Glomerular endothelial cell (primary cell): Measurements from ENCODE around the gene EMC9. TPM values are rescaled to one million over a fixed set of nuclear protein-coding genes. Genes with fewer than 3 reads are reported as not detected.

ENCODE experiments used
- DNase-seq: peaks from one replicate; pipeline ENCODE4 v3.0.0-alpha.2; 2011; ENCODE audit warnings: low read depth, low spot score; ENCODE audit errors: extremely low read depth
- total RNA-seq: library from RNA; depleted of rRNA; stranded (reverse); fragments of >200 nt; gene quantifications from 2 replicates; pipeline ENCODE4 v1.2.3, GENCODE V29; 2015

EMC9 gene
- total RNA-seq, 1 donor from 2014 or later = 12.3 TPM

DNA sequence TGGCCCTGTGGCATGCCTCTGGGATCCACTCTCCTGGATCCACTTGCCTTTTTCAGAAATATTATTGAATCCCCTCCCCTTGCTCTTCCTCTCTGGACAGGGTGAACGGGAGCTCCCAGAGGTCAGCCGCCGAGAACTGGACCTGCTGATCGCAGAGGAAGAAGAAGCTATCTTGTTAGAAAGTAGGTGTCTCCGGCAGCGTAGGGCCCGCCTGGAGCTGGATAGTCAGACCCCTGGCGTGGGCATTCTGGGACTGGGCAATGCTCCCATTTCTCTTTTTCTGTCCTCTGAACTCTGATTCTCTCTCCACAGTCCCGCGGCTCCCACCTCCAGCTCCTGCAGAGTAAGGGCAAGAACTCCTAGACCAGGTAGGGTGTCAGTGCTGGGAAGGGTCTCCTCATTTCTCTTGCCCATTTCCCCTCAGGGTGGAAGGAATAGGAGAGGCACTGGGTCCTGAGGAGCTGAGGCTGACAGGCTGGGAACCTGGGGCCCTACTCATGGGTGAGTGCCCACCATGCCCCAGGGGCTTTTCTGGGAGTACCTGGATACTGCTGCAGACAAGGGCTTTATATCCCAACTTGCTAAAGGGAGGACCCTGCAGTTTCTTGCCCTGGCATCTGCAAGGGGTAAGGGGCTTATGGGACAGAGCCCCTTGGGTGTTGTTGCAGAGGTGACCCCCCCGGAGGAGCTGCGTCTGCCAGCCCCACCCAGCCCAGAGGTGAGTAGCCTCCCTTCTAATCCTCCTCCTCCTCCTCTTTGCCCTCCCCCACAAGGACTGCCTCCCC, 35.8 kb upstream of the EMC9 start:
- no peak for DNase-seq

DNA sequence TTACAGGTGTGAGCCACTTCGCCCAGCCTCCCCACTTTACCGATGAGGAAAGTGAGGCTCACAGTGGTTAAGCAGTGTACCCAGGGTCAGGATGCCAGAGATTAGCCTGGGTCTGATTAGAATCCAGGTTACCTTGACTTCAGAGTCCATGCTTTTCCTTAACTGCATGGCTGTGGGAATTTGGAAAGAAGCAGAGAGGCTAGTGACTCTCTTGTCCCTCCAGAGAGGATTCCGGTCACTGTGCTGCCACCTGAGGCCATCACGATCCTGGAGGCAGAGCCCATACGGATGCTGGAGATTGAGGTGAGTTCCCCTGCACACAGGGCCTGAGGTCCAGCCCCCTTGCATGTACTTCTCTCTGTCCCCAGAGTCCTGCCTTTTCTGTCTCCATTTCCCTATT, 35.2 kb upstream of the EMC9 start:
- DNase-seq = no peak

DNA sequence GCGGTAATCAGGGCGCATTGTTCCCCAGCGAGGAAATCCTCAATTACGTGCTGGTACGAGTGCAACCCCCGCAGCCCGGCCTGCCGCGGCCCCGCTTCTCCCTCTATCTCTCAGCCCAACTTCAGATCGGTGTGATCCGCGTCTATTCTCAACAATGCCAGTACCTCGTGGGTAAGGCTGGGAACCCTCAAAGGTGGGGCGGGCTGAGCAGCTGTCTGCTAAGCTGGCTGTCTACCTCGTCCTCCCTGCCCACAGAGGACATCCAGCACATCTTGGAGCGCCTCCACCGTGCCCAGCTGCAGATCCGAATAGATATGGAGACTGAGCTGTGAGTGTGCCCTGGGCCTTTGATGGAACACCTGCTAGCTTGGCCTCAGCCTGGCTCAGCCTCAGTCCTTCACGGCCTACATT, 31.5 kb upstream of the EMC9 start:
- no peak for DNase-seq

DNA sequence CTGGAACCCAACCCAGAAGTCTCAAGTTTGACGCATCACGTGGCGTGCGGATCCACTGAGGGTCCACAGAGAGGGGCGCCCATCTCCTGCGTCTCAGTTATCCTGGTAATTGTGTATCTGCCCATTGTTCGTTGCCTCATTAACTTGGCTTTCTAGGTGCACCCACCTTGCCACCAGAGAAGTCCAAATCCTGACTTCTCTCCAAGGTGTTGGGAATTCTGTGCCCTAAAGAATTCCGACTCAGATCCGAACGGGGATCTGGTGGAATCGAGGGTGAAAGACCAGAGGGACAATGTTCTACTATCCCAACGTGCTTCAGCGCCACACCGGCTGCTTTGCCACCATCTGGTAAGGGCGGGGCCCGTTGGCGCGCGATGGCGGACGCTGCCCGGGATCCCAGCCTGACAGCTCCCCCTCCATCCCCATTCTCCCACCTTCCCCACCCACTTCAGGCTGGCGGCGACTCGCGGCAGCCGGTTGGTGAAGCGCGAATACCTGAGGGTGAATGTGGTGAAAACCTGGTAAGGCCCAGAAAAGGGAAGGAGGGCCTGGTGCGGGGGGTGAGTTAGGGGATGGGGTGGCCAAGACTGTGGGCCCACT, 31.0 kb upstream of the EMC9 start:
- DNase-seq = no peak

DNA sequence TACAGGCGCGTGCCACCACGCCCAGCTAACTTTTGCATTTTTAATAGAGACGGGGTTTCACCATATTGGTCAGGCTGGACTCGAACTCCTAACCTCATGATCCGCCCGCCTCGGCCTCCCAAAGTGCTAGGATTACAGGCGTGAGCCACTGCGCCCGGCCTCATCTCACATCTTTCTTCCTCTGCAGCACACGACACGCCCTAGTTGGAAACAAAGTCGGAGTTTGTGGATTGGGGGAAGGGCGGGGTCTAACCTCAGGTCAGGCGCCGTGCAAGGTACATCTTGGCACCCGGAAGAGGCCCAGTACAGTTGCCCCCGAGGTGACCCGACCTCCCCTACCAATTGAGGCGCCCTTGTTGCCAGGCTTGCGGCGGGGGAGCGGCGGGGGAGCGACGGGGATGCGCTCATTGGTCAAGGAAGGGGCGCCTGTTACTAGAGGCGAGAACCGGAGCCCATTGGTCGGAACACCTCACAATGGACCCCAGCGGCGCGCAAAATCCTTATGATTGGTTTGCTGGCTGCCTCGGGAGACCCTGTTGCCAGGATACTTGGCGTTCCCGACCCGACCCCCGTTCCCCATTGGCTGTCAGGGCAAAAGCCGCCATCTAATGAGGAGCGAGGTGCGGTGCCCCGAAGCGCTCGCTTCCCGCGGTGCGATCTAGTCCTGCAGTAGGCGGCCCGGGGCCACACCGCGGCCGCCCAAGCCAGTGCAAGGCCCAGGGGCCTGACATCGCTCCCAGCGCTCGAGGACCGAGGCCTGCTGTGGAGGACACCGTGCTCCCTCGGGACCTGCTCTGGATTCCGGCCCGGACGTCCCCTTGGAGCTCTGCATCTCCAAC, 30.2 kb upstream of the EMC9 start, which contains the start of gene REC8:
Gene REC8 (plus strand): TSS at position 659 of the 839 bp plus-strand sequence. CDS start 473 bp downstream, outside the sequence.
- no peak for DNase-seq

DNA sequence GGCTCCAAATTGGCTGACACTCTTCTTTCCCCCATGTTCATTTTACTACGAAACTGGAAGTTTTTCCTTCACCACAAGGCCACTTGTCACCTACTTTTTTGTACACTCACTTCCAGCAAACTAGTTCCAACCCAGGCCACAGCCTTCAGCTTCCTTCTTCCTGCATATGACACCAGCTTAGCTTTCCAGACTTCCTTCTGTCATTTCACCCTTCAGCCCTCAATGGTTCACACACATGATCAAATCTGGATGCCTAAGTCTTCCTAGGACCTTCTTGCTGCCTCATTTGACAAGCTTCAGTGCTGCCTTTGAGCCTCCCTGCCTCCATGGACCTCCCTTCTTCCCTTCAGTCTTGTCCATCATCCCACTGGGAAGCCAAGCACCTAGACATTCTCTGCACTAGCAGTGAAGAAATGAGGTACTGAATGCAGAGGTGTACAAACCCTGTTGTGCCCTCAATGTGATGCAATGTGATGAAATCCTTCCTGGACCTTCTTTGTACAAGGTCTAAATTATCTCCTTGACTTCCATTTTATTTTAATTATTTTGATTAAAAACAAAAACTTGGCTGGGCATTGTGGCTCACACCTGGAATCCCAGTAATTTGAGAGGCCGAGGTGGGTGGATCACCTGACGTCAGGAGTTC, 26.2 kb upstream of the EMC9 start:
- DNase-seq = no peak

DNA sequence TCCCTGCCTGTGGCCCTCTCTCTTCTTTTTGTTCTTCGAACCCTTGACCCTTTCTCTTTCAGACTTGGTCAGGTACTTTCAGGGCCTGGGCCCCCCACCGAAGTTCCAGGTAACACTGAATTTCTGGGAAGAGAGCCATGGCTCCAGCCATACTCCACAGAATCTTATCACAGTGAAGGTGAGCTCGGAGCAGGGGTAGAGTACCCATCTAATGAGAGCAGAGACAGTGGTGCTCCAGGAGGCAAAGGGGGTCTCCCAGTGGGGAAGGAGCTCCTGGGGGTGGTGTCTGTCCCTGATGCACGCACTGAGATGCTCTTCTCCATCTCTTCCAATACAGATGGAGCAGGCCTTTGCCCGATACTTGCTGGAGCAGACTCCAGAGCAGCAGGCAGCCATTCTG, 24.4 kb upstream of the EMC9 start:
- no peak for DNase-seq

DNA sequence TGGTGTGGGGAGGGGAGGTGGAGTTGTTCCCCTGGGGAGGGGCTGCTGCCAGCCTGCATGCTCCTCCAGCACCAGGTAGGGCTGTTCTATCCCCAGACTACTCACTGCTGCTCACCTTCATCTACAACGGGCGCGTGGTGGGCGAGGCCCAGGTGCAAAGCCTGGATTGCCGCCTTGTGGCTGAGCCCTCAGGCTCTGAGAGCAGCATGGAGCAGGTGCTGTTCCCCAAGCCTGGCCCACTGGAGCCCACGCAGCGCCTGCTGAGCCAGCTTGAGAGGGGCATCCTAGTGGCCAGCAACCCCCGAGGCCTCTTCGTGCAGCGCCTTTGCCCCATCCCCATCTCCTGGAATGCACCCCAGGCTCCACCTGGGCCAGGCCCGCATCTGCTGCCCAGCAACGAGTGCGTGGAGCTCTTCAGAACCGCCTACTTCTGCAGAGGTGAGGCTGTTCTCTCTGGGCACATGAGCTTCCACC, 23.2 kb upstream of the EMC9 start:
- no peak for DNase-seq

DNA sequence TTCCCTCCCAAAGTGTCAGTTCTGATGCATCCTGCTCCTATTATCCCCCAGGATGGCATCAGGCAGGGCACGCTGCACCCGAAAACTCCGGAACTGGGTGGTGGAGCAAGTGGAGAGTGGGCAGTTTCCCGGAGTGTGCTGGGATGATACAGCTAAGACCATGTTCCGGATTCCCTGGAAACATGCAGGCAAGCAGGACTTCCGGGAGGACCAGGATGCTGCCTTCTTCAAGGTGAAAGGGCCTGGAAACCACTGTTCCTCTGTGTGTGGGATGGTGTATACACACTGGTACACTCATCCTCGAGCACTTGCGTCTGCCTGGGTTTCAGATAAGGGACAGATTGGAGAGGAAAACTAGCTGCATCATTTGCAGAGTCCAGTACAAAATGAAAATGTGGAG, 20.7 kb upstream of the EMC9 start:
- DNase-seq = no peak

DNA sequence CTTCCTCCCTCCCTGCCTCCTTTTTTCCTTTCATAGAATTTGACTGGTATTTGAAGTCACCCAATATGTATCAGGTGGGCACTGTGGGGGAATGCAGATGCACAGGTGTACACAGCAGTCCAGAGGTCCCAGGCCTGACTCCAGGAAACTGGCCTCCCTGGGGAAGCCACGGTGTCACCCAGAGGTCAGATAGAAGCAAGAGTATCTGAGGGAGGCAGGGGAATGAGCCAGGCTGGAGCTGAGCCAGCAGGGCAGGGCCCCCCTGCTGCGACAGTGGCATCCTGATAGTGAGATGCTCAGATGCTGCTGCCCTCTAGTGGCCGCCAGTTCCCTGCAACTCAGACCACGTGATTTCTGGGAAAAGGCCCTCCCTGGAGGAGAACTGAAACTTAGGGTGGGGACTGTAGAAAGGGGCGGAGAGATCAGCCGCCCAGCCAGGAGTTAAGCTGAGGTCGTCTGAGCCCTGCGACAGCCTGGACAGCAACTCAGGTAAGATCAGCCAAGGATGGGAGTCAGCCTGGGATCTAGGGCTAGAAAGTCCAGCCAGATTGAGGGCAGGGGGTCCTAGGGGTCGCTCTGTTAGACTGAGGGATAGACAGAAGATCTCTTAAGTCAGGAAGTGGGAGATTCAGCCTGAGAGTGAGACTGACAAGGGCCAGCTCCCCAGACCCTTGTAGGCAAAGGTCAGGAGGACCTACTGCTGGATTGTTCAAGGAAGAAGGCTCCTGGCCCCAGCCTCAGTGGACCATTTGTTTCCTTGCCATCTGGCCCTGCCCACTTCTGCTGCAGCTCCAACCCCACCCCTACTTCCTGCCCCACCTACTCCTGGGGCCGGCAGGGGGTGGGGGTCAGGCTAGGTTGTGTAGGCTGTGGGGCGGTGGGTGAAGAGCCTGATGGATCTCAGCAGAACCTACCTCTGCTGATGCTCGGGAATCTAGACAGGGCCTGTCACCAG, 19.7 kb upstream of the EMC9 start, which contains the start of gene IRF9:
Gene IRF9 (plus strand): TSS at position 416 of the 955 bp plus-strand sequence. CDS start 880 bp downstream, outside the sequence.
- peak; percentile 75 for DNase-seq

DNA sequence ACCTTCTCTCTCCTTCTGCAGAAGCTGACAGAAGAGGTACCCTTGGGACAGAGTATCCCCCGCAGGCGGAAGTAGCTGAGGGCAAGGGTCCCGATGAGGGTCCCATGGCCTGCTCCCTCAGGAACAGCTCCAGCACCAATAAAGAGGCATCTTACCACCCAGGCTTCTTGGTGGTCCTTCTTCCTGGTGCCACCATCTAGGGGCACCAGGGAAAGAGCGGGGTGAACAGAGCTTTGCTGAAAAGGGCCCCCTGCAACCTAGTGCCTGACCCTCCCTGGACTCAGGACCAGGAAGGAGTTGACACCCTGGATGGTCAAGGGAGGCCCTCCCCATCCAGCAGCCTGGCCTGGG, 19.1 kb upstream of the EMC9 start:
- DNase-seq = no peak

DNA sequence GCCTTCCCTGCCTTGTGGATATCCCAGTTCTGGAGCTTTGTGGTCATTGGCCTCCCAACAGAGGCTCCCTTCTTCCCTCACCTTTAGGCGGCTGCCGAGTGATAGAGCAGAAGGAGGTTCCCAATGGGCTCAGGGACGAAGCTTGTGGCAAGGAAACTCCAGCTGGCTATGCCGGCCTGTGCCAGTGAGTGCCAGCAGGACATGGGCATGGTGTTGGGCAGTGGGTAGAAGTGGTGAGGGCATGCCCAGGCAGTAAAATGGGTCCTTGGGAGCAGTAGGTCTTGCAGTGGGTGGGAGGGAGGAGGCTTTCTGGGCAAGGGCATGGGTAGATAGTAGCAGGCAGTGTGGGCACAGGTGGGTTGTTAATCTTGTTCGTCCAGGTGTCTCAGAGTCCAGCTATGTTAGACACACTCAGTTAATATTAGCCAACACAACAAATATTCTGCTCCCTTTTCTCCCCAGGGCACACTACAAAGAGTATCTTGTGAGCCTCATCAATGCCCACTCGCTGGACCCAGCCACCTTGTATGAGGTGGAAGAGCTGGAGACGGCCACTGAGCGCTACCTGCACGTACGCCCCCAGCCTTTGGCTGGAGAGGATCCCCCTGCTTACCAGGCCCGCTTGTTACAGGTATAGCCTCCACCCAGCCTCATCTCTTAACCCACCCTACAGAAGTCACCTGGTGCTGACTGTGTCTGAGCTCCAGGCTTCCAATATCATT, 18.5 kb upstream of the EMC9 start:
- no peak for DNase-seq

DNA sequence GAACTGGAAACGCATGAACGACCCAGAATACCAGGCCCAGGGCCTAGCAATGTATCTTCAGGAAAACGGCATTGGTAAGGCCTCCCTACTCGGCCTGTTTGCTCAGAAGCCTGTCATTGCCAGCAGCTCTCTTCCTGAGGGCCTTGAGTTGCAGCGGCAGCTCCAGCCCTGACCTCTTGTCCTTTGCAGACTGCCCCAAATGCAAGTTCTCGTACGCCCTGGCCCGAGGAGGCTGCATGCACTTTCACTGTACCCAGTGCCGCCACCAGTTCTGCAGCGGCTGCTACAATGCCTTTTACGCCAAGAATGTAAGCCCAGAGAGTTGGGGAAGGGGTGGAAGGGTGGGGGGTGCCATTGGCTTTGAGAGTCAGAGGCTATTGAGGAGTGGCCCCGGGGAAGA, 15.9 kb upstream of the EMC9 start:
- no peak for DNase-seq

DNA sequence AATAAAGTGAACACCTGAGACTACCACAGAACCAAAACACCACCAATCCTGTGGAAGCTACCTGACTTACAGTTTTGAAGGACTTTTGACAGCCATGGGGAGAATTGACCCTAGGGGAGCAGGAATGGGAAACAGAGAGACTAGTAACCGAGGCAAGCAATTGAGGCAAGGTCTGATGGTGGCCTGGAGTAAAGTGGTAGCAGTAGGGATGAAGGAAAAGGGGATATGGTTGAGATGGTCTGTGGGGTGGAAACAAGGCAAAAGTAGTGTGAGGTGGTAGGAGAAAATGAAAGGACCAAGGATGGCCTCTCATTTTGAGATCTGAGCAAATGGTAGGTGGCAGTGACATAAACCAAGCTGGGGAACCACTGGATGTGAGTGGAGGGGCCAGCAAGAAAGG, 15.4 kb upstream of the EMC9 start:
- no peak for DNase-seq

DNA sequence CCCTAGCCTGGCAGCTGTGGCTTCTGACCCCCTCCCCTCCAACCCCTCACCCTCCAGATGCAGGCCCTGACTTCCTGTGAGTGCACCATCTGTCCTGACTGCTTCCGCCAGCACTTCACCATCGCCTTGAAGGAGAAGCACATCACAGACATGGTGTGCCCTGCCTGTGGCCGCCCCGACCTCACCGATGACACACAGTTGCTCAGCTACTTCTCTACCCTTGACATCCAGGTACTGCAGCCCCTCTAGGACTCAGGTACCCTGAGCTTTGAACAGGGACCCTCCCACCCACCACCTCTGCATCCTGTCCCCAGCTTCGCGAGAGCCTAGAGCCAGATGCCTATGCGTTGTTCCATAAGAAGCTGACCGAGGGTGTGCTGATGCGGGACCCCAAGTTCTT, 13.7 kb upstream of the EMC9 start:
- DNase-seq = no peak

DNA sequence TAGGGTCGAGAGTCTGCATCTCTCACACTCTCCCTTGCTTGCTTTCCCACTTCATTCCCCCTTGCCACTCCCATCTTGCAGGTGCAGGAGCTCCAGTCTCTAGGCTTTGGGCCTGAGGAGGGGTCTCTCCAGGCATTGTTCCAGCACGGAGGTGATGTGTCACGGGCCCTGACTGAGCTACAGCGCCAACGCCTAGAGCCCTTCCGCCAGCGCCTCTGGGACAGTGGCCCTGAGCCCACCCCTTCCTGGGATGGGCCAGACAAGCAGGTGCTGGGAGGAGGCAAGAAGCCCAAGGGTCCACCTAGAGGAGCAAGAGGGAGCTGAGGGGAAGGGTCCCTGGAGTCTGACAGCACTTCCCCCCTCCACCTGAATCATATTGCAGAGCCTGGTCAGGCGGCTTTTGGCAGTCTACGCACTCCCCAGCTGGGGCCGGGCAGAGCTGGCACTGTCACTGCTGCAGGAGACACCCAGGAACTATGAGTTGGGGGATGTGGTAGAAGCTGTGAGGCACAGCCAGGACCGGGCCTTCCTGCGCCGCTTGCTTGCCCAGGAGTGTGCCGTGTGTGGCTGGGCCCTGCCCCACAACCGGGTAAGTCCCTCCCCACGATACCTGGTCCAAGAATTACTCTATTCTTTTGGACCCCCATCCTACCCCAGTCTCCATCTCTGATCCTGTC, 10.2 kb upstream of the EMC9 start:
- no peak for DNase-seq

DNA sequence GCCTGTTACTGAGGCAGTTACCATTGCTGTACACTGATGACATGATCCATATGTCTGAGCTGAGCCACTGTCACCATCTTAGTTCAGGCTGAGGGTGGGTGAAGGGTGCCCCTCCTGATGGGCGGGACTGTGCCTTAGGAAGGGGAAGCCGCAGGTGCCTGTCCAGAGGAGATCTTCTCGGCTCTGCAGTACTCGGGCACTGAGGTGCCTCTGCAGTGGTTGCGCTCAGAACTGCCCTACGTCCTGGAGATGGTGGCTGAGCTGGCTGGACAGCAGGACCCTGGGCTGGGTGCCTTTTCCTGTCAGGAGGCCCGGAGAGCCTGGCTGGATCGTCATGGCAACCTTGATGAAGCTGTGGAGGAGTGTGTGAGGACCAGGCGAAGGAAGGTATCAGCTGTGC, 9.6 kb upstream of the EMC9 start:
- no peak for DNase-seq

DNA sequence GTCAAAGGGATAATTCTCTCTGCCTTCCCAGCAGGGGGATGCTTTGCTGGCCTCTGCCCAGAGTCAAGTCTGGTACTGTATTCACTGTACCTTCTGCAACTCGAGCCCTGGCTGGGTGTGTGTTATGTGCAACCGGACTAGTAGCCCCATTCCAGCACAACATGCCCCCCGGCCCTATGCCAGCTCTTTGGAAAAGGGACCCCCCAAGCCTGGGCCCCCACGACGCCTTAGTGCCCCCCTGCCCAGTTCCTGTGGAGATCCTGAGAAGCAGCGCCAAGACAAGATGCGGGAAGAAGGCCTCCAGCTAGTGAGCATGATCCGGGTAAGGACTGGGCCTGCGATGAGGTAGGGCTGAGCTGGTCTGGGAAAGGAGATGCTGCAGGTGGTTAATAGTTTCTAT, 9.2 kb upstream of the EMC9 start:
- no peak for DNase-seq

DNA sequence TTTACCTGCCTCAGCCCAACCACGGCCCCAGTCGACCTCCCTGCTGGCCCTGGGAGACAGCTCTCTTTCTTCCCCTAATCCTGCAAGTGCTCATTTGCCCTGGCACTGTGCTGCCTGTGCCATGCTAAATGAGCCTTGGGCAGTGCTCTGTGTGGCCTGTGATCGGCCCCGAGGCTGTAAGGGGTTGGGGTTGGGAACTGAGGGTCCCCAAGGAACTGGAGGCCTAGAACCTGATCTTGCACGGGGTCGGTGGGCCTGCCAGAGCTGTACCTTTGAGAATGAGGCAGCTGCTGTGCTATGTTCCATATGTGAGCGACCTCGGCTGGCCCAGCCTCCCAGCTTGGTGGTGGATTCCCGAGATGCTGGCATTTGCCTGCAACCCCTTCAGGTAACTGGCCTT, 8.7 kb upstream of the EMC9 start:
- no peak for DNase-seq
